ENCODE results near the gene CBARP.
A peak's percentile ranks its signal among the peaks of the same experiment; 100 is the strongest.

Gene CBARP

DNA sequence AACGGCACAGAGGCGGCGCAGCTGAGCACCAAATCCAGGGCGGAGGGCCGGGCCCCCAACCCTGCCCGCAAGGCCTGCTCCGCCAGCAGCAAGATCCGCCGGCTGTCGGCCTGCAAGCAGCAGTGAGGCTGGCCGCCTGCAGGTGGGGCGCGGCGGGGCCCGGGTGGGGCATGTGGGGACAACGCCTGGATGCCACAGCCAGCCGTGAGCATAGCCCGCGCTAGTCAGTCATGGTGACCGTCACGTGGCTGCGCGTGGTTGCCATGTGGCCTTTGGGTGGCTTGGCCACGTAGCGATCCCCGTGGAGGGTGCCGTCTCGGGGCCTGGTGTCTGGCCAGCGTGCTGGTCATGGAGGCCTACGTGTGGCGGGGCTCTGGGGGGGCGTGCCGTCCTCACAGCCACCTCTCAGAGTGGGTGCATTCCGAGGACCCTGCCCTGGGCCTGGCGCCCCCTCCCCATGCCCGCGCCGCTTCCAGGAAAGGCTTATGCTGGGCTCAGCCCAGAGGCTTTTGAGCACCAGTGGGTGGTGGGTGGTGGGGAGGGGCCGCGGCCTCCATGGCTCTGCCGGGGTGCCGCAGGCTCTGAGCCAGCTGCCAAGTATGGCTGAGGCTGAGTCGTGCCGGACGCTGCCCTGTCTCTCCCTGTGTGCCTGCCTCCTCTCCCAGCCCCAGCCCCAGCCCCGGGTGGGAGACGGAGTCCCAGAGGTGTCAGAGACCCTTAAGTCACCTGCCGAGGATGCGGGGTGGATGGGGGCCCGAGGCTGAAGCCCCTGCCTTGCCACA lies 11.1 kb downstream of the CBARP start:
- TF ChIP-seq, protein P1, sequence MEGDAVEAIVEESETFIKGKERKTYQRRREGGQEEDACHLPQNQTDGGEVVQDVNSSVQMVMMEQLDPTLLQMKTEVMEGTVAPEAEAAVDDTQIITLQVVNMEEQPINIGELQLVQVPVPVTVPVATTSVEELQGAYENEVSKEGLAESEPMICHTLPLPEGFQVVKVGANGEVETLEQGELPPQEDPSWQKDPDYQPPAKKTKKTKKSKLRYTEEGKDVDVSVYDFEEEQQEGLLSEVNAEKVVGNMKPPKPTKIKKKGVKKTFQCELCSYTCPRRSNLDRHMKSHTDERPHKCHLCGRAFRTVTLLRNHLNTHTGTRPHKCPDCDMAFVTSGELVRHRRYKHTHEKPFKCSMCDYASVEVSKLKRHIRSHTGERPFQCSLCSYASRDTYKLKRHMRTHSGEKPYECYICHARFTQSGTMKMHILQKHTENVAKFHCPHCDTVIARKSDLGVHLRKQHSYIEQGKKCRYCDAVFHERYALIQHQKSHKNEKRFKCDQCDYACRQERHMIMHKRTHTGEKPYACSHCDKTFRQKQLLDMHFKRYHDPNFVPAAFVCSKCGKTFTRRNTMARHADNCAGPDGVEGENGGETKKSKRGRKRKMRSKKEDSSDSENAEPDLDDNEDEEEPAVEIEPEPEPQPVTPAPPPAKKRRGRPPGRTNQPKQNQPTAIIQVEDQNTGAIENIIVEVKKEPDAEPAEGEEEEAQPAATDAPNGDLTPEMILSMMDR (IDR thresholded peaks at IDR 0.05; ENCODE audit: poor library complexity, severe bottlenecking), result no peak
- no peak for ATAC-seq (ENCODE audit: low read depth)
- no peak overlapping the region for H3K27ac ChIP-seq (ENCODE audit: poor library complexity, severe bottlenecking)

DNA sequence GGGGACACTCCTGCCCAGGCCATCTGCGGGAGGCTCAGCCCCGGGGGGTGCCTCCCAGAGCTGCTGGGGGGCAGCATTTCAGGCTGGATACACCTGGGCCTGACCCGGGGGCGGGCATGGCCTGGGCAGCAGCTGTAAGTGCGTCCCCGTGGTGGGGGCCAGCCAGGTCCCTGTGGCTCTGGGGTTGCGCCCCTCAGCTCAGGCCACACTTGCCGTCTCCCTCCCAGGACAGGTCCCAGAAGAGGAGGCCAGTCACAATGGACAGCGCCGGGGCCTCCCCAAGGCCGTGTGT lies 11.6 kb downstream of the CBARP start:
- Histone ChIP-seq H3K36me3 (ENCODE audit: low read depth) (peaks cover 21% of the 10 kb centered on the region), H3K27ac (ENCODE audit: poor library complexity, severe bottlenecking) (no peak overlapping the region), H3K4me1 (ENCODE audit: insufficient read depth, poor library complexity, severe bottlenecking) (no peaks in the 10 kb centered on the region), H3K27me3 (ENCODE audit: insufficient read depth, poor library complexity, severe bottlenecking) (no peaks in the 10 kb centered on the region), H3K9me3 (ENCODE audit: severe bottlenecking) (no peaks in the 10 kb centered on the region), H3K4me3 (ENCODE audit: severe bottlenecking) (no peak overlapping the region)
- TF ChIP-seq, protein P1 (IDR thresholded peaks at IDR 0.05; ENCODE audit: poor library complexity, severe bottlenecking), result no peak
- no peak for DNase-seq (ENCODE audit: low spot score)
- ATAC-seq (ENCODE audit: low read depth), result no peak

More for the DNA sequence above, 11.1 kb downstream of the CBARP start:
- Histone ChIP-seq H3K9me3 (ENCODE audit: severe bottlenecking) (no peaks in the 10 kb centered on the region), H3K27me3 (ENCODE audit: insufficient read depth, poor library complexity, severe bottlenecking) (no peaks in the 10 kb centered on the region), H3K4me3 (ENCODE audit: severe bottlenecking) (no peak overlapping the region), H3K36me3 (ENCODE audit: low read depth) (peaks cover 20% of the 10 kb centered on the region), H3K4me1 (ENCODE audit: insufficient read depth, poor library complexity, severe bottlenecking) (peaks cover 2% of the 10 kb centered on the region)
- no peak for DNase-seq (ENCODE audit: low spot score)

DNA sequence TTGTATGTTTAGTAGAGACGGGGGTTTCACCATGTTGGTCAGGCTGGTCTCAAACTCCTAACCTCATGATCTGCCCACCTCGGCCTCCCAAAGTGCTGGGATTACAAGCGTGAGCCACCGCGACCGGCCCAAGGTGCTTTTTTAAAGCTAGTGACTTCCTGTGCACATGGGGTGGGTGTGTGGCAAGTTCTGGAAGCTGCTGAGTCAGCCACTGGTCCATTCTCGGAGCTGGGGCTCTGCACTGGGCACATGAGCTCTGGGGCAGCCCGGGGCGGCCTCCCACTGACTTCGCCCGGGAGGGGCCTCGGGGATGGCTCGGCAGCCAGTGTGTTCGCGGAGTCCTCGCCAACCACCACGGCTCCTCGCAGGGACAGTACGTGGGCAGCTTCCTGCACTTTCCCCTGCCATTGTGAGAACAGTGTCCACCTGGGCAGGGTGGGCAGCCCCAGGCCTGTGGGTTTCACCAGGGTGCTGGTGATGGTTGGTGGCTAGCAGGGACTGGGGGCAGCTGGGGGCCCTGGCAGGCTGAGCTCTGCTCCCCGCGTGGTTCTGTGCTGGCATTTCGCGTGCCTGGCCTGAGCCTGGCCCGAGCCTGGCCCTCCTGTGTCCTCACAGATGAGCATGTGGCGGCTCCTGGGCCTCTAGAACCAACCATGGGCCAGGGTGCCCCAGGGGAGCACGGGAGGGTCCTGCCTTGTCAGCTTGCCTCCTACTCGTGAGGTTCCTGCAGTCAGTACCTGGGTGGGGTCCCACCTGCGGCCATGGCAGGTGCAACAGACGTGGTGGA lies 12.2 kb downstream of the CBARP start:
- Histone ChIP-seq H3K4me1 (ENCODE audit: insufficient read depth, poor library complexity, severe bottlenecking) (no peaks in the 10 kb centered on the region), H3K36me3 (ENCODE audit: low read depth) (peaks cover 27% of the 10 kb centered on the region), H3K27ac (ENCODE audit: poor library complexity, severe bottlenecking) (no peak overlapping the region), H3K27me3 (ENCODE audit: insufficient read depth, poor library complexity, severe bottlenecking) (no peaks in the 10 kb centered on the region), H3K4me3 (ENCODE audit: severe bottlenecking) (no peak overlapping the region), H3K9me3 (ENCODE audit: severe bottlenecking) (no peaks in the 10 kb centered on the region)
- DNase-seq (ENCODE audit: low spot score) (no peak), ATAC-seq (ENCODE audit: low read depth) (peak; percentile 19; the same call in 2 of the 3 replicates)
- TF ChIP-seq, protein P1 (IDR thresholded peaks at IDR 0.05; ENCODE audit: poor library complexity, severe bottlenecking), result no peak

DNA sequence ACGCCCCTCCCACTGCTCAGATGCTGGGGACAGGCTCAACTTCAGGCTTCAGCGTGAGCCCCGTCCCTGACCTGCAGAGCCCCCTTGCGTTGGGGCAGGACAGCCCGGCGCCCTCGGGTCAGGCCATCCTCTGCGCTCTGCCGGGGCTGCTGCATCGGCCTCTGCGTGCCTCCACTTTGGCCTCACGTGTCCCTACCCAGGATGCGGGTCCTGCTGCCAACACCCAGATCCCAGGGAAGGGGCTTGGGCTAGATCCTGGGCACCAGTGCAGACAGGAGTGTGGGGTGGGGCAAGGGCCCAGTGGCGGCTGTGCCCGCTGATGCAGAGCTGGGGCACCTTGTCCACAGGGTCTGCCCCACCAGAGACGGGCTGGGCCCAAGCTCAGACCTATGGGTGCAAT lies 13.0 kb downstream of the CBARP start:
- no peak overlapping the region for H3K4me3 ChIP-seq (ENCODE audit: severe bottlenecking)
- no peak for ATAC-seq (ENCODE audit: low read depth)
- no peak for DNase-seq (ENCODE audit: low spot score)
- peaks cover 29% of the 10 kb centered on the region for H3K36me3 ChIP-seq (ENCODE audit: low read depth)
- TF ChIP-seq, protein P1 (IDR thresholded peaks at IDR 0.05; ENCODE audit: poor library complexity, severe bottlenecking), result no peak
- H3K27ac ChIP-seq (ENCODE audit: poor library complexity, severe bottlenecking), result no peak overlapping the region
- no peaks in the 10 kb centered on the region for H3K27me3 ChIP-seq (ENCODE audit: insufficient read depth, poor library complexity, severe bottlenecking)
- H3K4me1 ChIP-seq (ENCODE audit: insufficient read depth, poor library complexity, severe bottlenecking), result no peaks in the 10 kb centered on the region
- no peaks in the 10 kb centered on the region for H3K9me3 ChIP-seq (ENCODE audit: severe bottlenecking)
